OCI-M1 (cell line): ENCODE results near the gene ELMO1.

Experiments
- DNase-seq: peaks from one replicate; lab custom pipeline; 2025; lab: John Stamatoyannopoulos, UW

ELMO1 gene

GRCh38 chr7:37310327-37311080, 138.2 kb downstream of the ELMO1 start:
- DNase-seq: no peak

GRCh38 chr7:37309493-37309892, 139.2 kb downstream of the ELMO1 start:
- DNase-seq: no peak

GRCh38 chr7:37304921-37305320, 143.7 kb downstream of the ELMO1 start:
- no peak for DNase-seq

GRCh38 chr7:37297546-37297945, 151.1 kb downstream of the ELMO1 start:
- DNase-seq: no peak

- no peak for DNase-seq
Measured at GRCh38 chr7:37295401-37295800, 153.3 kb downstream of the ELMO1 start.

DNA sequence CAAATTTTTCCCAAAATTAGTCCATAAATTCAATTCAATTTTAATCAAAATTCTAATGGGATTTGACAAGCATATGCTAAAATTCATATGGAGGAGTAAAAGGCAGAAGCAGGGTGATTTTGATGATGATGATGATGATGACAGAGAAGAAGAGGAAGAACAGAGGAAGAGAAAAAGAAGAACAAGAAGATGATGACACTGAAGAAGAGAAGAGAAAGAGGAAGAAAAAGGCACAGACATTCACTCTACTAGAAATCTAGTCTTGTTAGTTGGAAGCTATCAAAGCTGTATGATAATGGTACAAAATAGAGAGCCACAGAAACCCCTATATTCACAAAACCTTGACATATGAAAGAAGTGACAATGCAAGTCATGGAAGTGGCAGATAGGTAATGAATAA, 157.9 kb downstream of the ELMO1 start:
- DNase-seq: no peak

GRCh38 chr7:37289781-37290180, 158.9 kb downstream of the ELMO1 start:
- no peak for DNase-seq

DNA sequence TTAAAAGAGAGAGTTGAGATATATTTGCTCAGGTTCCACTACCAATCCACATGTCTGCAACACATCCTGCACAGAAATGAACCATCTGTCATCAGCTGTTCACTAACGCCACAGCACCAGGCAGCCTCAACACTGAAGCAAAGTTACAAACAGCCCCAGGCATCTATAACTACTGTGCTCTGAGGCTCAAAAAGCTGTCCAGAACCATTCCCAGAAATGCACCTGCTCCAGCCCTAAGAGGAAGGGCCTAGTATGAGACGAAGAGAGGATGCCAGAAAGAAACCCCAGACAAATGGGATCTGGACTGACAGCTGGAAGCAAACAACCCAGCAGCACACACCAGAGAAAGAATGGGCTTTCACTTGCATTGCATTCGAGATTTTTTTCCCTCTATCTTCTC, 159.3 kb downstream of the ELMO1 start:
- DNase-seq: no peak

DNA sequence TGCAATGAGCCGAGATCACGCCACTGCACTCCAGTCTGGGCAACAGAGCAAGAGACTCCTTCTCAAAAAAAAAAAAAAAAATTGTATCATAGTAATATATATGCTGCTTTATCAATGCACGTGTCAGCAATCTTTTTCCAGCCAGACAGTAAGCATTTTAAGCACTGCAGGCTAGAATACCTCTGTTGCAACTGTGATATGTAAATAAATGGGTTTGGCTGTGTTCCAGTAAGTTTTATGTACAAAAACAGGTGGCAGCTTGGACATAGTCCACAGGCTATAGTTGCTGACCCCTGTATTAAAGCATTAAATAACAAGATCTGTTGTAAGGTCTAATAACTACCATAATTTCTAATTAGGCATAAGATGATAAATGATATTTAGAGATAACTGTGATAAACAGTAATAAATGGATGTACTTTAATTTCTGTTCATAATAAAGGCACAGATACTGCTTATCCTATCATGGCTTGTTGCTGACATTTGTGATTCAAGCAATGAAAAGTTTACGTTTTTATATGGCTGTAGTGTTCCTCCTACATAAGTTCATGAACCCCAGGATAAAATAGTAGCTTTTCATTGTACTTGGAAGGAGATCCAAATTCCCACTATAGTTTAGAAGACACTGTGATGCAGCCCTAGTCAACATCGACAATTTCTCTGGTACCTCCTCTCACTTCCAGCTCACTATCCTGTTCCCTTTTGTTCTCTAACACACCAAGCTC, 161.4 kb downstream of the ELMO1 start:
- peak; percentile 37 for DNase-seq

DNA sequence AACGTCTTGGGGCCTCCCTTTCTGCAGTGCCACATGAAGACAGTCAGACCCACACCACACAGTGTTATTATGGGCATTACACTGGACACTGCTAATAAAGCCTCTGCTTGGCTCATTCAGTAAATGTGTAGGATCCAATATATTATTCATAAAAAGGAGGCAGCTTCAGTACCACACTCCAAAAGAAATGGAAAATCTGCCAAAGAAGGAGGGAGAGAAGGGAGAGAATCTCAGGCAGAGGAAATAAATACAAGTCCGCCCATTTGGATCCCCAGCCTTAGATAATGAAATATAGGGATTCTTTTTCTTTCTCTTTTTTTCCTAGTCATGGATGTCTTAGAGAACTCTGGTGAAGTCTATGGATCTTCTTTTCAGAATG, 162.2 kb downstream of the ELMO1 start:
- DNase-seq: no peak

- DNase-seq: peak; percentile 19
Measured at GRCh38 chr7:37285706-37286453, 162.8 kb downstream of the ELMO1 start.

GRCh38 chr7:37284805-37285231, 163.8 kb downstream of the ELMO1 start:
- peak; percentile 28 for DNase-seq

GRCh38 chr7:37284285-37284684, 164.4 kb downstream of the ELMO1 start:
- no peak for DNase-seq

GRCh38 chr7:37283716-37284115, 164.9 kb downstream of the ELMO1 start:
- no peak for DNase-seq

- no peak for DNase-seq
Measured at GRCh38 chr7:37282927-37283326, 165.7 kb downstream of the ELMO1 start.

- DNase-seq: no peak
Measured at GRCh38 chr7:37282093-37282444, 166.6 kb downstream of the ELMO1 start.

DNA sequence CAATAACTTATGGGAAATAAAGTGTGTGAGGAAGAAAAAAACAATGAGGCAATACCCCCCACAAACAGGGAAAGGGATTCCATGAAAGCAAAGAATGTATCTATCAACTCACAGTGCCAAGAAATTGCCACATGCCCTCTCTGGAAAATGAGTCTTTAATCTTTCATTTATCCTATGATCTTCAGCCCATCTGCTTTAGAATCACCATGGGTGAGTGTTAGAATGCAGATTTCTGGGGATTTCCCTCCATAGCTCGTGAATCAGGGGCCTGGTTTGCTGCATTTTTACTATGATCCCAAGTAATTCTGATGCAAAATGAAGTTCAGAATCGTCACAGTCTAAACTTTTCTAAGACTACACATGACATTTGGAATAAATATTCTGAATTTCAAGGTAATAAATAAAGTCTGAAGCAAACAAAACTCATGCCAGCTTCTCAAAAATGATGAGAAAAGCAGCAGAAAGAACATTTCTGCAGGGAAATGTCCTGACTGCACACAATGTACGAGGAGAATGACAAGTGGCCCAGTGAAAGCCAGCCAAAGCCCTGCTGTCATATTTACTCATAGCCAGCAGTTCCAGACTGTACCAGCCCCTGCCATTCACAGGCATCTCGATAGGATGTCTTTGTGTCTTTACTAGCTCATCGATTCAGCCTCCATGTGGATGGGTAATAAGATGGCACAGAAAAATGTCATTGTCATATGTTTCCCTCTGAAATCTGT, 167.1 kb downstream of the ELMO1 start:
- DNase-seq: no peak

GRCh38 chr7:37277513-37277912, 171.2 kb downstream of the ELMO1 start:
- no peak for DNase-seq

- no peak for DNase-seq
Measured at GRCh38 chr7:37275078-37275710, 173.5 kb downstream of the ELMO1 start.

GRCh38 chr7:37273891-37274290, 174.8 kb downstream of the ELMO1 start:
- DNase-seq: no peak

GRCh38 chr7:37269711-37270508, 178.8 kb downstream of the ELMO1 start:
- DNase-seq: no peak
